Stimulated activated naive CD8-positive, alpha-beta T cell treated with anti-CD3 and anti-CD28 coated beads, Interleukin-15, amount 100 ng/mL, for 72 hours (primary cell): Measurements from ENCODE around the gene KCNQ4.

Experiments
- ATAC-seq: fragments of 150-1000 bp; cut with Tn5 transposase; 2 replicates; pipeline ENCODE4 v1.10.0; 2021; ENCODE audit warnings: mild to moderate bottlenecking, moderate library complexity
- DNase-seq, 2 donors: peaks; one replicate each; pipeline ENCODE4 v3.0.0; 2021 to 2022
- H3K27ac Mint-ChIP-seq, 2 donors: one replicate each; pipeline ENCODE4 v1.8.0; 2022; ENCODE audit warnings: mild to moderate bottlenecking in 2 of 2, mixed read lengths in 2 of 2, moderate library complexity in 2 of 2
- H3K27me3 Mint-ChIP-seq: one replicate; pipeline ENCODE4 v1.8.0; 2022; ENCODE audit warnings: mixed read lengths
- H3K4me1 Mint-ChIP-seq: one replicate; pipeline ENCODE4 v1.8.0; 2022; ENCODE audit warnings: mild to moderate bottlenecking, mixed read lengths
- H3K4me3 Mint-ChIP-seq, 2 donors: one replicate each; pipeline ENCODE4 v1.8.0; 2022; ENCODE audit warnings: mild to moderate bottlenecking in 2 of 2, mixed read lengths in 2 of 2, moderate library complexity in 1 of 2
- H3K9me3 Mint-ChIP-seq, 2 donors: one replicate each; pipeline ENCODE4 v1.8.0; 2022; ENCODE audit warnings: mixed read lengths in 2 of 2

Gene KCNQ4

GRCh38 chr1:40842691-40843090 is 59.1 kb downstream of the KCNQ4 start:
- Mint-ChIP-seq H3K27ac (no peak overlapping the region), H3K4me3 (no peak overlapping the region), H3K27me3 (no peaks in the 10 kb centered on the region), H3K4me1 (peaks cover 41% of the 10 kb centered on the region), H3K9me3 (peaks cover 5 to 7% of the 10 kb centered on the region in 2 donors)
- DNase-seq (no peak), ATAC-seq (no peak)

GRCh38 chr1:40844079-40844478 is 60.5 kb downstream of the KCNQ4 start:
- no peak overlapping the region for H3K4me3 Mint-ChIP-seq
- peaks cover 5 to 7% of the 10 kb centered on the region in 2 donors for H3K9me3 Mint-ChIP-seq

GRCh38 chr1:40844887-40845878 is 61.6 kb downstream of the KCNQ4 start:
- H3K9me3 Mint-ChIP-seq = peaks cover 5 to 7% of the 10 kb centered on the region in 2 donors
- no peak for DNase-seq
- H3K27ac Mint-ChIP-seq = peak overlapping the region in 1 of 2 donors; percentile 61
- H3K4me3 Mint-ChIP-seq = peak overlapping the region in 1 of 2 donors; percentile 56
- H3K27me3 Mint-ChIP-seq = no peaks in the 10 kb centered on the region
- peaks cover 34% of the 10 kb centered on the region for H3K4me1 Mint-ChIP-seq
- no peak for ATAC-seq

More at GRCh38 chr1:40844079-40844478, 60.5 kb downstream of the KCNQ4 start:
- peaks cover 39% of the 10 kb centered on the region for H3K4me1 Mint-ChIP-seq
- no peak for ATAC-seq
- no peak overlapping the region for H3K27ac Mint-ChIP-seq
- no peak for DNase-seq
- no peaks in the 10 kb centered on the region for H3K27me3 Mint-ChIP-seq

GRCh38 chr1:40845895-40846294 is 62.3 kb downstream of the KCNQ4 start:
- Mint-ChIP-seq H3K9me3 (peaks cover 5 to 7% of the 10 kb centered on the region in 2 donors), H3K4me1 (peaks cover 31% of the 10 kb centered on the region), H3K27me3 (no peaks in the 10 kb centered on the region), H3K4me3 (no peak overlapping the region), H3K27ac (no peak overlapping the region)
- ATAC-seq = no peak
- DNase-seq = no peak

- ATAC-seq (no peak), DNase-seq (no peak)
- peaks cover 5 to 7% of the 10 kb centered on the region in 2 donors for H3K9me3 Mint-ChIP-seq
- no peaks in the 10 kb centered on the region for H3K27me3 Mint-ChIP-seq
- no peak overlapping the region for H3K4me3 Mint-ChIP-seq
- no peak overlapping the region for H3K27ac Mint-ChIP-seq
- peaks cover 23% of the 10 kb centered on the region for H3K4me1 Mint-ChIP-seq
These were observed 63.6 kb downstream of the KCNQ4 start for GRCh38 chr1:40847023-40847745.

GRCh38 chr1:40848530-40849189 is 65.1 kb downstream of the KCNQ4 start:
- Mint-ChIP-seq H3K9me3 (no peaks in the 10 kb centered on the region), H3K4me3 (no peak overlapping the region), H3K27me3 (no peaks in the 10 kb centered on the region), H3K27ac (no peak overlapping the region), H3K4me1 (peaks cover 23% of the 10 kb centered on the region)
- no peak for DNase-seq
- ATAC-seq = no peak

- Mint-ChIP-seq H3K4me3 (peak overlapping the region; percentile 20 to 61), H3K9me3 (no peaks in the 10 kb centered on the region), H3K27me3 (no peaks in the 10 kb centered on the region), H3K4me1 (peaks cover 19% of the 10 kb centered on the region), H3K27ac (peak overlapping the region in 1 of 2 donors; percentile 30)
- DNase-seq (peak; percentile 80 to 82), ATAC-seq (peak; percentile 94)
These were observed 66.4 kb downstream of the KCNQ4 start for GRCh38 chr1:40849801-40850592.

- Mint-ChIP-seq H3K27me3 (no peaks in the 10 kb centered on the region), H3K9me3 (no peaks in the 10 kb centered on the region), H3K27ac (no peak overlapping the region), H3K4me3 (no peak overlapping the region), H3K4me1 (peaks cover 10% of the 10 kb centered on the region)
- DNase-seq (no peak), ATAC-seq (no peak)
These were observed 68.1 kb downstream of the KCNQ4 start for GRCh38 chr1:40851643-40852042.

GRCh38 chr1:40853113-40853884 is 69.7 kb downstream of the KCNQ4 start:
- Mint-ChIP-seq H3K4me1 (peaks cover 10% of the 10 kb centered on the region), H3K27ac (no peak overlapping the region), H3K4me3 (no peak overlapping the region), H3K9me3 (no peaks in the 10 kb centered on the region), H3K27me3 (peaks cover 2% of the 10 kb centered on the region)
- DNase-seq (no peak), ATAC-seq (no peak)

- Mint-ChIP-seq H3K4me3 (no peak overlapping the region), H3K4me1 (peaks cover 10% of the 10 kb centered on the region), H3K27me3 (peaks cover 7% of the 10 kb centered on the region), H3K27ac (no peak overlapping the region), H3K9me3 (no peaks in the 10 kb centered on the region)
- ATAC-seq (no peak), DNase-seq (no peak)
These were observed 70.2 kb downstream of the KCNQ4 start for GRCh38 chr1:40853885-40854170.

- Mint-ChIP-seq H3K27me3 (peaks cover 24% of the 10 kb centered on the region), H3K4me3 (no peak overlapping the region), H3K27ac (no peak overlapping the region), H3K9me3 (no peaks in the 10 kb centered on the region), H3K4me1 (peaks cover under 1% of the 10 kb centered on the region)
- ATAC-seq = no peak
- peak in 1 of 2 donors; percentile 19 for DNase-seq
These were observed 71.9 kb downstream of the KCNQ4 start for GRCh38 chr1:40855513-40855912.

- Mint-ChIP-seq H3K4me3 (no peak overlapping the region), H3K4me1 (peaks cover 6% of the 10 kb centered on the region), H3K27ac (no peak overlapping the region), H3K27me3 (peaks cover 30% of the 10 kb centered on the region), H3K9me3 (no peaks in the 10 kb centered on the region)
- ATAC-seq (no peak), DNase-seq (no peak)
These were observed 72.5 kb downstream of the KCNQ4 start for GRCh38 chr1:40856116-40856515.

GRCh38 chr1:40856656-40857302 is 73.2 kb downstream of the KCNQ4 start:
- Mint-ChIP-seq H3K27me3 (peaks cover 31% of the 10 kb centered on the region), H3K4me3 (no peak overlapping the region), H3K27ac (no peak overlapping the region), H3K9me3 (no peaks in the 10 kb centered on the region), H3K4me1 (peaks cover 8% of the 10 kb centered on the region)
- ATAC-seq (no peak), DNase-seq (no peak)

GRCh38 chr1:40857737-40858136 is 74.2 kb downstream of the KCNQ4 start:
- ATAC-seq = no peak
- H3K27ac Mint-ChIP-seq = no peak overlapping the region
- peaks cover 31% of the 10 kb centered on the region for H3K27me3 Mint-ChIP-seq
- DNase-seq = no peak
- peaks cover 13% of the 10 kb centered on the region for H3K4me1 Mint-ChIP-seq
- no peaks in the 10 kb centered on the region for H3K9me3 Mint-ChIP-seq
- H3K4me3 Mint-ChIP-seq = no peak overlapping the region
